NCI-H526 (cell line): ENCODE results near the gene MTARC2.

Experiments used
- DNase-seq, 2 experiments: peaks; one replicate each; lab custom pipeline; 2025; lab: John Stamatoyannopoulos, UW

The MTARC2 gene

GRCh38 chr1:220803401-220804201, 55.5 kb downstream of the MTARC2 start:
- DNase-seq = peak in 1 of 2 experiments; percentile 36

- no peak for DNase-seq
These were observed 56.1 kb downstream of the MTARC2 start for GRCh38 chr1:220804202-220804586.

GRCh38 chr1:220806408-220806807, 58.3 kb downstream of the MTARC2 start:
- no peak for DNase-seq

- no peak for DNase-seq
These were observed 59.6 kb downstream of the MTARC2 start for GRCh38 chr1:220807726-220808125.

- DNase-seq = no peak
These were observed 60.4 kb downstream of the MTARC2 start for GRCh38 chr1:220808345-220809186.

- DNase-seq = no peak
These were observed 61.0 kb downstream of the MTARC2 start for GRCh38 chr1:220809187-220809550.

GRCh38 chr1:220809704-220810103, 61.6 kb downstream of the MTARC2 start:
- DNase-seq = no peak

GRCh38 chr1:220810179-220810653, 62.1 kb downstream of the MTARC2 start:
- peak in 1 of 2 experiments; percentile 45 for DNase-seq

- DNase-seq = no peak
These were observed 62.8 kb downstream of the MTARC2 start for GRCh38 chr1:220810963-220811362.

GRCh38 chr1:220811695-220812094, 63.6 kb downstream of the MTARC2 start:
- no peak for DNase-seq

- DNase-seq = no peak
These were observed 64.2 kb downstream of the MTARC2 start for GRCh38 chr1:220812308-220812707.

GRCh38 chr1:220813013-220813412, 64.9 kb downstream of the MTARC2 start:
- DNase-seq = no peak

GRCh38 chr1:220815409-220815808, 67.3 kb downstream of the MTARC2 start:
- no peak for DNase-seq

- DNase-seq = no peak
These were observed 69.8 kb downstream of the MTARC2 start for GRCh38 chr1:220817907-220818306.

- no peak for DNase-seq
These were observed 70.5 kb downstream of the MTARC2 start for GRCh38 chr1:220818421-220819173.

- no peak for DNase-seq
These were observed 71.4 kb downstream of the MTARC2 start for GRCh38 chr1:220819467-220820026.

GRCh38 chr1:220824031-220824989, 76.2 kb downstream of the MTARC2 start:
- DNase-seq = no peak

- DNase-seq = no peak
These were observed 77.9 kb downstream of the MTARC2 start for GRCh38 chr1:220825819-220826551.

- DNase-seq = no peak
These were observed 78.6 kb downstream of the MTARC2 start for GRCh38 chr1:220826729-220827128.
